A549 treated with CpdA at 1 μM for 4 hours (cell line): ENCODE data around the gene KLHL6. TPM values are rescaled to one million over a fixed set of nuclear protein-coding genes. Genes with fewer than 3 reads are reported as not detected.

Source experiments
- total RNA-seq: library from RNA; stranded (reverse); fragments of 200-300 nt; extraction: Qiagen RNA extraction; gene quantifications from 5 replicates; pipeline ENCODE4 v1.2.3, GENCODE V29; 2022; ENCODE audit warnings: low read depth

Gene KLHL6
- total RNA-seq = not detected in 5 replicates

DNA sequence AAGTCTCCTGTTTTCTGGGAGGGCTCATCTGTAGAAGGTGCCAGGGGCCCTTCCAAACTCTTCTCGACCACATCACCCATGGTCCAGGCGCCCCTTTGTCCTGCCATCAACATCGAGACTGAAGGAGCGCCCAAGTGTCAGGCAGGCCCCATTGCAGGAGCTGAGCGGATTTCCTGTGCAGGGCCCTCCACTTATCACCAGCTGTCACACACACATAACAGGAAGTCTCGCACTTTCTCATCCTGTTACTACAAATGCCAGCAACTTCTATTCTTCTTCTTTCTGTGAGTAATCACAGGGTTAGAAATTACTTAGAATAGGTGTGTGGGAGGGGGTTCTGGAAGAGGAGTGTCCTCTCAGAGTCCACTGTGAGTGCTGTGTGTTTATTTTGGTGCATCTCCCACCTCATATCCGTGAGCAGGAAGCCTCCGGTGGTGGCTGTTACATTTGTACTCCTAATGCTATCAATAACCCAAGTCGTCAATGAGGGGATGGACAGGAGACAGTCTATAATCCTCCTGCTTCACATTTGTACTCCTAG, at the start of gene KLHL6:
TSS of gene KLHL6 (minus strand) at position 166 of the 541 bp plus-strand sequence. CDS start at position 113, 53 bp downstream.

Other genes starting within 250 kb of the KLHL6 start
- gene MCF2L2, start 127.1 kb downstream of the KLHL6 start, total RNA-seq = 0.10 to 0.26 TPM (median 0.15 TPM) in 3 of 5 replicates, not detected in the others
- 6.0 to 10.8 TPM (median 6.8 TPM) in 5 replicates for gene KLHL24, start 79.9 kb upstream of the KLHL6 start, total RNA-seq
- gene YEATS2, start 142.1 kb upstream of the KLHL6 start, total RNA-seq = 8.8 to 13.2 TPM (median 12.3 TPM) in 5 replicates